ENCODE results near the gene UBE2G1.

The UBE2G1 gene

GRCh38 chr17:4406386-4406785, 39.9 kb upstream of the UBE2G1 start:
- Histone ChIP-seq H3K4me1 (ENCODE audit: control extremely low read depth in 1 of 4, control insufficient read depth in 4 of 4, insufficient read depth in 4 of 4, low read length in 3 of 4) (no peaks in the 10 kb centered on the region), H3K36me3 (ENCODE audit: control insufficient read depth in 4 of 4, insufficient read depth in 4 of 4, low read length in 3 of 4) (no peaks in the 10 kb centered on the region), H3K4me3 (ENCODE audit: control insufficient read depth in 1 of 7, extremely low read depth in 1 of 7, insufficient read depth in 4 of 7, low read depth in 2 of 7, low read length in 6 of 7) (no peak overlapping the region), H3K27ac (ENCODE audit: insufficient read depth in 1 of 2, low read depth in 1 of 2, low read length in 2 of 2, poor library complexity in 1 of 2, severe bottlenecking in 2 of 2) (no peak overlapping the region), H3K9me3 (ENCODE audit: control extremely low read depth in 1 of 5, control insufficient read depth in 4 of 5, insufficient read depth in 2 of 5, low read depth in 1 of 5, low read length in 4 of 5) (no peaks in the 10 kb centered on the region), H3K27me3 (replicated peaks in 2 of 5; ENCODE audit: control insufficient read depth in 4 of 5, insufficient read depth in 5 of 5, low read length in 4 of 5) (peaks cover 0 to 3% (median 0%) of the 10 kb centered on the region in 5 experiments)
- CTCF ChIA-PET, result interaction anchor here (0.8 to 1.1 kb wide), 3 partner anchors 12 to 15 kb away, joined by 3 to 4 read pairs (median 3); no protein-coding TSS in a partner anchor
- WGBS (ENCODE audit: insufficient coverage), result 97% methylated on average over 10 of the region's 10 CpGs
- POLR2A ChIA-PET, result no interaction called here
- no peak for DNase-seq

GRCh38 chr17:4405699-4406098, 39.2 kb upstream of the UBE2G1 start:
- WGBS (ENCODE audit: insufficient coverage), result 91% methylated on average over 5 of the region's 5 CpGs
- DNase-seq, result no peak
- ChIA-PET POLR2A (no interaction called here), CTCF (interaction anchor here (0.8 to 1.6 kb wide), 6 partner anchors 9 to 191 kb away, joined by 3 to 4 read pairs (median 4); no protein-coding TSS in a partner anchor)
- Histone ChIP-seq H3K27ac (ENCODE audit: insufficient read depth in 1 of 2, low read depth in 1 of 2, low read length in 2 of 2, poor library complexity in 1 of 2, severe bottlenecking in 2 of 2) (no peak overlapping the region), H3K9me3 (ENCODE audit: control extremely low read depth in 1 of 5, control insufficient read depth in 4 of 5, insufficient read depth in 2 of 5, low read depth in 1 of 5, low read length in 4 of 5) (no peaks in the 10 kb centered on the region), H3K36me3 (ENCODE audit: control insufficient read depth in 4 of 4, insufficient read depth in 4 of 4, low read length in 3 of 4) (no peaks in the 10 kb centered on the region), H3K4me1 (ENCODE audit: control extremely low read depth in 1 of 4, control insufficient read depth in 4 of 4, insufficient read depth in 4 of 4, low read length in 3 of 4) (no peaks in the 10 kb centered on the region), H3K4me3 (ENCODE audit: control insufficient read depth in 1 of 7, extremely low read depth in 1 of 7, insufficient read depth in 4 of 7, low read depth in 2 of 7, low read length in 6 of 7) (no peak overlapping the region), H3K27me3 (replicated peaks in 2 of 5; ENCODE audit: control insufficient read depth in 4 of 5, insufficient read depth in 5 of 5, low read length in 4 of 5) (peaks cover 0 to 3% (median 0%) of the 10 kb centered on the region in 5 experiments)

- ChIA-PET POLR2A (no interaction called here), CTCF (interaction anchor here (1.1 to 1.6 kb wide), 4 partner anchors 9 to 190 kb away, joined by 3 to 4 read pairs (median 4); no protein-coding TSS in a partner anchor)
- Histone ChIP-seq H3K27ac (ENCODE audit: insufficient read depth in 1 of 2, low read depth in 1 of 2, low read length in 2 of 2, poor library complexity in 1 of 2, severe bottlenecking in 2 of 2) (no peak overlapping the region), H3K9me3 (ENCODE audit: control extremely low read depth in 1 of 5, control insufficient read depth in 4 of 5, insufficient read depth in 2 of 5, low read depth in 1 of 5, low read length in 4 of 5) (no peaks in the 10 kb centered on the region), H3K4me1 (ENCODE audit: control extremely low read depth in 1 of 4, control insufficient read depth in 4 of 4, insufficient read depth in 4 of 4, low read length in 3 of 4) (no peaks in the 10 kb centered on the region), H3K27me3 (replicated peaks in 2 of 5; ENCODE audit: control insufficient read depth in 4 of 5, insufficient read depth in 5 of 5, low read length in 4 of 5) (peaks cover 0 to 3% (median 0%) of the 10 kb centered on the region in 5 experiments), H3K36me3 (ENCODE audit: control insufficient read depth in 4 of 4, insufficient read depth in 4 of 4, low read length in 3 of 4) (no peaks in the 10 kb centered on the region), H3K4me3 (ENCODE audit: control insufficient read depth in 1 of 7, extremely low read depth in 1 of 7, insufficient read depth in 4 of 7, low read depth in 2 of 7, low read length in 6 of 7) (no peak overlapping the region)
- no peak for DNase-seq
- WGBS (ENCODE audit: insufficient coverage), result 96% methylated on average over 6 of the region's 7 CpGs
These were observed 38.7 kb upstream of the UBE2G1 start for GRCh38 chr17:4405038-4405669.

GRCh38 chr17:4397840-4398239, 31.4 kb upstream of the UBE2G1 start:
- POLR2A ChIA-PET, result no interaction called here
- no peak for DNase-seq
- H3K27me3 ChIP-seq (replicated peaks in 2 of 5; ENCODE audit: control insufficient read depth in 4 of 5, insufficient read depth in 5 of 5, low read length in 4 of 5), result no peaks in the 10 kb centered on the region
- no peaks in the 10 kb centered on the region for H3K36me3 ChIP-seq (ENCODE audit: control insufficient read depth in 4 of 4, insufficient read depth in 4 of 4, low read length in 3 of 4)
- no peaks in the 10 kb centered on the region for H3K4me1 ChIP-seq (ENCODE audit: control extremely low read depth in 1 of 4, control insufficient read depth in 4 of 4, insufficient read depth in 4 of 4, low read length in 3 of 4)
- H3K27ac ChIP-seq (ENCODE audit: insufficient read depth in 1 of 2, low read depth in 1 of 2, low read length in 2 of 2, poor library complexity in 1 of 2, severe bottlenecking in 2 of 2), result no peak overlapping the region
- CTCF ChIA-PET, result no interaction called here
- H3K4me3 ChIP-seq (ENCODE audit: control insufficient read depth in 1 of 7, extremely low read depth in 1 of 7, insufficient read depth in 4 of 7, low read depth in 2 of 7, low read length in 6 of 7), result no peak overlapping the region
- WGBS (ENCODE audit: insufficient coverage), result 100% methylated on average over 4 of the region's 6 CpGs
- H3K9me3 ChIP-seq (ENCODE audit: control extremely low read depth in 1 of 5, control insufficient read depth in 4 of 5, insufficient read depth in 2 of 5, low read depth in 1 of 5, low read length in 4 of 5), result peaks cover 0 to 3% (median 0%) of the 10 kb centered on the region in 5 experiments

GRCh38 chr17:4395111-4395478, 28.6 kb upstream of the UBE2G1 start:
- 90% methylated on average over 2 of the region's 3 CpGs for WGBS (ENCODE audit: insufficient coverage)
- H3K27me3 ChIP-seq (replicated peaks in 2 of 5; ENCODE audit: control insufficient read depth in 4 of 5, insufficient read depth in 5 of 5, low read length in 4 of 5), result no peaks in the 10 kb centered on the region
- H3K4me1 ChIP-seq (ENCODE audit: control extremely low read depth in 1 of 4, control insufficient read depth in 4 of 4, insufficient read depth in 4 of 4, low read length in 3 of 4), result no peaks in the 10 kb centered on the region
- H3K4me3 ChIP-seq (ENCODE audit: control insufficient read depth in 1 of 7, extremely low read depth in 1 of 7, insufficient read depth in 4 of 7, low read depth in 2 of 7, low read length in 6 of 7), result no peak overlapping the region
- peaks cover 0 to 3% (median 0%) of the 10 kb centered on the region in 5 experiments for H3K9me3 ChIP-seq (ENCODE audit: control extremely low read depth in 1 of 5, control insufficient read depth in 4 of 5, insufficient read depth in 2 of 5, low read depth in 1 of 5, low read length in 4 of 5)
- H3K36me3 ChIP-seq (ENCODE audit: control insufficient read depth in 4 of 4, insufficient read depth in 4 of 4, low read length in 3 of 4), result no peaks in the 10 kb centered on the region
- CTCF ChIA-PET, result interaction anchor here (0.6 kb wide), 1 partner anchor 24 kb away, joined by 3 read pairs; no protein-coding TSS in a partner anchor
- DNase-seq, result no peak
- H3K27ac ChIP-seq (ENCODE audit: insufficient read depth in 1 of 2, low read depth in 1 of 2, low read length in 2 of 2, poor library complexity in 1 of 2, severe bottlenecking in 2 of 2), result no peak overlapping the region
- POLR2A ChIA-PET, result no interaction called here

- CTCF ChIA-PET, result no interaction called here
These were observed 28.0 kb upstream of the UBE2G1 start for GRCh38 chr17:4394208-4395110.

GRCh38 chr17:4393806-4394205, 27.3 kb upstream of the UBE2G1 start:
- H3K36me3 ChIP-seq (ENCODE audit: control insufficient read depth in 4 of 4, insufficient read depth in 4 of 4, low read length in 3 of 4), result no peaks in the 10 kb centered on the region
- H3K9me3 ChIP-seq (ENCODE audit: control extremely low read depth in 1 of 5, control insufficient read depth in 4 of 5, insufficient read depth in 2 of 5, low read depth in 1 of 5, low read length in 4 of 5), result no peaks in the 10 kb centered on the region
- CTCF ChIA-PET, result no interaction called here
- 97% methylated on average over 7 of the region's 7 CpGs for WGBS (ENCODE audit: insufficient coverage)
- no peak for DNase-seq
- no peak overlapping the region for H3K27ac ChIP-seq (ENCODE audit: insufficient read depth in 1 of 2, low read depth in 1 of 2, low read length in 2 of 2, poor library complexity in 1 of 2, severe bottlenecking in 2 of 2)
- H3K4me1 ChIP-seq (ENCODE audit: control extremely low read depth in 1 of 4, control insufficient read depth in 4 of 4, insufficient read depth in 4 of 4, low read length in 3 of 4), result no peaks in the 10 kb centered on the region
- no peak overlapping the region for H3K4me3 ChIP-seq (ENCODE audit: control insufficient read depth in 1 of 7, extremely low read depth in 1 of 7, insufficient read depth in 4 of 7, low read depth in 2 of 7, low read length in 6 of 7)
- H3K27me3 ChIP-seq (replicated peaks in 2 of 5; ENCODE audit: control insufficient read depth in 4 of 5, insufficient read depth in 5 of 5, low read length in 4 of 5), result no peaks in the 10 kb centered on the region
- POLR2A ChIA-PET, result no interaction called here

More at GRCh38 chr17:4394208-4395110, 28.0 kb upstream of the UBE2G1 start:
- no peaks in the 10 kb centered on the region for H3K9me3 ChIP-seq (ENCODE audit: control extremely low read depth in 1 of 5, control insufficient read depth in 4 of 5, insufficient read depth in 2 of 5, low read depth in 1 of 5, low read length in 4 of 5)
- H3K4me3 ChIP-seq (ENCODE audit: control insufficient read depth in 1 of 7, extremely low read depth in 1 of 7, insufficient read depth in 4 of 7, low read depth in 2 of 7, low read length in 6 of 7), result no peak overlapping the region
- whole genome bisulfite sequencing (ENCODE audit: insufficient coverage), result 94% methylated on average over 5 of the region's 5 CpGs
- no peak overlapping the region for H3K27ac ChIP-seq (ENCODE audit: insufficient read depth in 1 of 2, low read depth in 1 of 2, low read length in 2 of 2, poor library complexity in 1 of 2, severe bottlenecking in 2 of 2)
- H3K36me3 ChIP-seq (ENCODE audit: control insufficient read depth in 4 of 4, insufficient read depth in 4 of 4, low read length in 3 of 4), result no peaks in the 10 kb centered on the region
- DNase-seq, result no peak
- no peaks in the 10 kb centered on the region for H3K27me3 ChIP-seq (replicated peaks in 2 of 5; ENCODE audit: control insufficient read depth in 4 of 5, insufficient read depth in 5 of 5, low read length in 4 of 5)
- POLR2A ChIA-PET, result no interaction called here
- no peaks in the 10 kb centered on the region for H3K4me1 ChIP-seq (ENCODE audit: control extremely low read depth in 1 of 4, control insufficient read depth in 4 of 4, insufficient read depth in 4 of 4, low read length in 3 of 4)

Measured in common myeloid progenitor, CD34-positive (primary cell).